GM21786 (cell line): ENCODE measurements around the gene CLASP1.
"Not testable (repeated sequence)": the region's sequence is repeated elsewhere in the genome, so short reads cannot be mapped to it uniquely, and the experiment has no call there.

Experiments
- ATAC-seq: cut with Tn5 transposase; IDR thresholded peaks from one replicate; pipeline ENCODE4 v1.9.1; 2021; ENCODE audit not compliant: unreplicated experiment

CLASP1 gene

GRCh38 chr2:121649149-121649595 is at the start of gene CLASP1:
CLASP1 (minus strand) TSS chr2:121649462; CDS start chr2:121605895, 43,567 bp downstream.
- ATAC-seq, result peak; percentile 30

- no peak for ATAC-seq
Observed at GRCh38 chr2:121698318-121698930, 49.2 kb upstream of the CLASP1 start.

- no peak for ATAC-seq
Observed at GRCh38 chr2:121697108-121697631, 47.9 kb upstream of the CLASP1 start.

GRCh38 chr2:121696410-121696930 is 47.2 kb upstream of the CLASP1 start:
- ATAC-seq, result no peak

GRCh38 chr2:121695171-121695451 is 45.8 kb upstream of the CLASP1 start:
- no peak for ATAC-seq

- no peak for ATAC-seq
Observed at GRCh38 chr2:121694398-121695170, 45.3 kb upstream of the CLASP1 start.

- not testable (repeated sequence) for ATAC-seq
Observed at GRCh38 chr2:121690572-121690971, 41.3 kb upstream of the CLASP1 start.

GRCh38 chr2:121690095-121690494 is 40.8 kb upstream of the CLASP1 start:
- ATAC-seq, result no peak

GRCh38 chr2:121689356-121689755 is 40.1 kb upstream of the CLASP1 start:
- ATAC-seq, result no peak

- no peak for ATAC-seq
Observed at GRCh38 chr2:121688820-121689219, 39.6 kb upstream of the CLASP1 start.

GRCh38 chr2:121686902-121687301 is 37.6 kb upstream of the CLASP1 start:
- ATAC-seq, result no peak

GRCh38 chr2:121686218-121686617 is 37.0 kb upstream of the CLASP1 start:
- no peak for ATAC-seq

GRCh38 chr2:121682396-121683298 is 33.4 kb upstream of the CLASP1 start:
- no peak for ATAC-seq

GRCh38 chr2:121677855-121678254 is 28.6 kb upstream of the CLASP1 start:
- ATAC-seq, result no peak

- not testable (repeated sequence) for ATAC-seq
Observed at GRCh38 chr2:121671621-121672020, 22.4 kb upstream of the CLASP1 start.

- no peak for ATAC-seq
Observed at GRCh38 chr2:121670181-121670580, 20.9 kb upstream of the CLASP1 start.

- no peak for ATAC-seq
Observed at GRCh38 chr2:121667618-121668017, 18.4 kb upstream of the CLASP1 start.

- no peak for ATAC-seq
Observed at GRCh38 chr2:121666042-121666441, 16.8 kb upstream of the CLASP1 start.

GRCh38 chr2:121665504-121665903 is 16.2 kb upstream of the CLASP1 start:
- ATAC-seq, result no peak

GRCh38 chr2:121664713-121665112 is 15.5 kb upstream of the CLASP1 start:
- ATAC-seq, result no peak

GRCh38 chr2:121664086-121664485 is 14.8 kb upstream of the CLASP1 start:
- ATAC-seq, result no peak
